ENCODE results near the gene SLC43A3. TPM values are rescaled to one million over a fixed set of nuclear protein-coding genes. Genes with fewer than 3 reads are reported as not detected.

SLC43A3 gene
- total and polyA plus RNA-seq, 2 of the 4 experiments (the other 2 are of a cell fraction): 12.7 to 21.1 TPM

DNA sequence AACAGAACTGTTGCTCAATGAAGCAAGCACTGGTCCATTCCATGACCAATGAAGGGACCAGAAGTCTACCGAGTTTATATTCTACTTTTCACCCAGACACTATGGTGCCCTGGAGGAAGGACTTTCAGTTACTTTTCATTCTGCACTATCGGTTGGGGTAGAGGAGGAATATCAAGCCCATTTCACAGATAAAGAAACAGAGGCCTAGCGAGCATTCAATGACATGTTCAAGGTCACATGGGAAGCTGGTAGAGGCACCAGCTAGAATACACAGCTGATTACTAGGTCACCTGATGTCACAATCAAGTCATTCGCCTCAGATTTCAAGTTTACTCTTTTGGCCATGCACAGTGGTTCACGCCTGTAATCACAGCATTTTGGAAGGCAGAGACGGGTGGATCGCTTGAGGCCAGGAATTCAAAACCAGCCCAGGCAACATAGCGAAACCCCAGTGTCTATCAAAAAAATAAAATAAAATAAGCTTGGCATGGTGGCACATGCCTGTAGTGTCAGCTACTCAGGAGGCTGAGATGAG lies 18.9 kb downstream of the SLC43A3 start:
- no peaks in the 10 kb centered on the region for H3K79me1 ChIP-seq (ENCODE audit: low read depth in 1 of 2, low read length in 2 of 2)
- H3K9me3 ChIP-seq (ENCODE audit: control insufficient read depth, insufficient read depth, low read length): no peaks in the 10 kb centered on the region
- peaks cover 3% of the 10 kb centered on the region; the same call in 1 of the 2 replicates for H3K4me1 ChIP-seq (ENCODE audit: control insufficient read depth, insufficient read depth, low read length)
- no peak overlapping the region for H4K91ac ChIP-seq (ENCODE audit: insufficient read depth, low read depth, low read length)
- no peak overlapping the region for H2AK5ac ChIP-seq (ENCODE audit: low read depth, low read length)
- H3K27ac ChIP-seq (ENCODE audit: insufficient read depth, low read length): no peak overlapping the region
- no peak overlapping the region for H3K14ac ChIP-seq (replicated peaks; ENCODE audit: low read depth, low read length)
- intact Hi-C loops (cut with micrococcal nuclease): no loop called here
- ATAC-seq (ENCODE audit: low read depth) (no peak), DNase-seq (no peak)
- dilution Hi-C loops (cut with HindIII; ENCODE audit: low sequenced_read_pairs, unreplicated experiment): no loop called here
- no peak overlapping the region for H3K18ac ChIP-seq (ENCODE audit: low read depth, low read length)
- in situ Hi-C loops (cut with MboI; ENCODE audit: low sequenced_read_pairs): no loop called here
- H3K9ac ChIP-seq (ENCODE audit: low read depth, low read length): no peak overlapping the region
- no peak overlapping the region for H2AFZ ChIP-seq (replicated peaks; ENCODE audit: low read length, poor library complexity)
- H4K8ac ChIP-seq (ENCODE audit: low read depth in 2 of 2, low read length in 2 of 2): no peak overlapping the region
- H3K4me2 ChIP-seq (ENCODE audit: low read depth, low read length): no peak overlapping the region
- peaks cover 18% of the 10 kb centered on the region for H3K36me3 ChIP-seq (ENCODE audit: control insufficient read depth, insufficient read depth, low read length)
- H2BK15ac ChIP-seq (ENCODE audit: low read depth, low read length): no peak overlapping the region
- no peak overlapping the region for H3K56ac ChIP-seq (ENCODE audit: extremely low read depth, insufficient read depth, low read length)
- H3K23ac ChIP-seq (ENCODE audit: low read depth, low read length): no peak overlapping the region
- ChIA-PET CTCF (no interaction called here), POLR2A (ENCODE audit: unreplicated experiment) (no interaction called here)
- H3K9me1 ChIP-seq (ENCODE audit: insufficient read depth, low read length): no peaks in the 10 kb centered on the region
- H3K27me3 ChIP-seq (ENCODE audit: control insufficient read depth, insufficient read depth, low read length): 0 out of 2 replicates have a peak, but pooled peaks cover 1% of the 10 kb centered on the region
- no peak overlapping the region for H2BK20ac ChIP-seq (ENCODE audit: low read depth, low read length)
- H3K4me3 ChIP-seq (ENCODE audit: insufficient read depth, low read depth, low read length): no peak overlapping the region
- no peak overlapping the region for H3K4ac ChIP-seq (ENCODE audit: low read depth, low read length)
- WGBS, 2 experiments (ENCODE audit: extremely low coverage in 2 of 2, insufficient read length in 1 of 2): 75% methylated on average over 1 of the region's 8 CpGs; no CpG with 5 or more reads in 1 of the 2 experiments
- H2BK5ac ChIP-seq (ENCODE audit: low read depth, low read length, poor library complexity, severe bottlenecking): no peak overlapping the region
- BruUV-seq (replicated peaks): no TSS peak
- H4K20me1 ChIP-seq (ENCODE audit: insufficient read depth, low read length): no peaks in the 10 kb centered on the region
- TF ChIP-seq MXI1 (IDR thresholded peaks at IDR 0.05; ENCODE audit: borderline replicate concordance, low read depth, low read length) (no peak), ELK1 (IDR thresholded peaks at IDR 0.05; ENCODE audit: borderline replicate concordance, low read depth, low read length) (no peak), NFE2L2 (IDR thresholded peaks at IDR 0.05; ENCODE audit: low read depth, low read length) (no peak), USF2 (IDR thresholded peaks at IDR 0.05; ENCODE audit: low read depth, low read length) (no peak), CTCF (conservative IDR thresholded peaks at IDR 0.05; ENCODE audit: low read depth, low read length) (no peak), CEBPB (IDR thresholded peaks at IDR 0.05; ENCODE audit: low read depth, low read length) (no peak)
- H4K5ac ChIP-seq (ENCODE audit: low read depth, low read length): no peak overlapping the region
- no peak overlapping the region for H2AK9ac ChIP-seq (replicated peaks; ENCODE audit: low read depth, low read length, poor library complexity)
- H2BK120ac ChIP-seq (ENCODE audit: low read depth, low read length): no peak overlapping the region

Measured in IMR-90 (cell line).